Coronary artery (tissue), 2 donors: ENCODE measurements around the gene EGR2.
A peak's percentile ranks its signal among the peaks of the same experiment; 100 is the strongest.

Experiments used
- DNase-seq: peaks from one replicate; pipeline ENCODE4 v3.0.0-alpha.2; 2017; ENCODE audit warnings: low spot score
- H3K27ac ChIP-seq, 2 donors: fragments of 200-600 bp; sonication (generic); one replicate each; pipeline ENCODE4 v1.5.1; 2016 to 2019
- H3K4me3 ChIP-seq: fragments of 200-600 bp; sonication (generic); 2 replicates; pipeline ENCODE4 v1.5.1; 2016; ENCODE audit warnings: mild to moderate bottlenecking, moderate library complexity
- CTCF ChIP-seq: fragments of 200-600 bp; sonication (generic); IDR thresholded peaks from one replicate; pipeline ENCODE4 v1.5.1; 2019; ENCODE audit warnings: antibody characterized with exemption

The EGR2 gene

GRCh38 chr10:62816331-62817120 is at the start of gene EGR2:
Gene EGR2 (minus strand): TSS chr10:62816366. CDS start chr10:62816029, 337 bp downstream.
- peak within 1 kb of the TSS; percentile 92 for H3K4me3 ChIP-seq
- TF ChIP-seq CTCF = no peak
- H3K27ac ChIP-seq = peak within 1 kb of the TSS; percentile 84 to 93
- peak; percentile 96 for DNase-seq

GRCh38 chr10:62862447-62862846 is 46.3 kb upstream of the EGR2 start:
- Histone ChIP-seq H3K4me3 (no peak overlapping the region), H3K27ac (no peak overlapping the region)
- no peak for TF ChIP-seq CTCF
- DNase-seq = no peak

GRCh38 chr10:62861507-62861906 is 45.3 kb upstream of the EGR2 start:
- no peak overlapping the region for H3K4me3 ChIP-seq
- no peak for DNase-seq
- no peak overlapping the region for H3K27ac ChIP-seq
- TF ChIP-seq CTCF = no peak

GRCh38 chr10:62860946-62861345 is 44.8 kb upstream of the EGR2 start:
- H3K27ac ChIP-seq = no peak overlapping the region
- no peak for TF ChIP-seq CTCF
- no peak for DNase-seq
- no peak overlapping the region for H3K4me3 ChIP-seq

- no peak for DNase-seq
- no peak overlapping the region for H3K4me3 ChIP-seq
- no peak overlapping the region for H3K27ac ChIP-seq
- no peak for TF ChIP-seq CTCF
Observed at GRCh38 chr10:62858364-62858763, 42.2 kb upstream of the EGR2 start.

- no peak overlapping the region for H3K4me3 ChIP-seq
- no peak for TF ChIP-seq CTCF
- H3K27ac ChIP-seq = no peak overlapping the region
- no peak for DNase-seq
Observed at GRCh38 chr10:62856021-62856420, 39.9 kb upstream of the EGR2 start.

GRCh38 chr10:62853710-62854109 is 37.5 kb upstream of the EGR2 start:
- no peak overlapping the region for H3K4me3 ChIP-seq
- DNase-seq = no peak
- no peak for TF ChIP-seq CTCF
- H3K27ac ChIP-seq = no peak overlapping the region
